DMS53 treated with DMSO at 0.1 percent for 48 hours (cell line): ENCODE results near the gene FIBCD1.

ENCODE experiments used
- DNase-seq: peaks from one replicate; lab custom pipeline; 2025; ENCODE audit not compliant: unreplicated experiment; lab: John Stamatoyannopoulos, UW

FIBCD1 gene

DNA sequence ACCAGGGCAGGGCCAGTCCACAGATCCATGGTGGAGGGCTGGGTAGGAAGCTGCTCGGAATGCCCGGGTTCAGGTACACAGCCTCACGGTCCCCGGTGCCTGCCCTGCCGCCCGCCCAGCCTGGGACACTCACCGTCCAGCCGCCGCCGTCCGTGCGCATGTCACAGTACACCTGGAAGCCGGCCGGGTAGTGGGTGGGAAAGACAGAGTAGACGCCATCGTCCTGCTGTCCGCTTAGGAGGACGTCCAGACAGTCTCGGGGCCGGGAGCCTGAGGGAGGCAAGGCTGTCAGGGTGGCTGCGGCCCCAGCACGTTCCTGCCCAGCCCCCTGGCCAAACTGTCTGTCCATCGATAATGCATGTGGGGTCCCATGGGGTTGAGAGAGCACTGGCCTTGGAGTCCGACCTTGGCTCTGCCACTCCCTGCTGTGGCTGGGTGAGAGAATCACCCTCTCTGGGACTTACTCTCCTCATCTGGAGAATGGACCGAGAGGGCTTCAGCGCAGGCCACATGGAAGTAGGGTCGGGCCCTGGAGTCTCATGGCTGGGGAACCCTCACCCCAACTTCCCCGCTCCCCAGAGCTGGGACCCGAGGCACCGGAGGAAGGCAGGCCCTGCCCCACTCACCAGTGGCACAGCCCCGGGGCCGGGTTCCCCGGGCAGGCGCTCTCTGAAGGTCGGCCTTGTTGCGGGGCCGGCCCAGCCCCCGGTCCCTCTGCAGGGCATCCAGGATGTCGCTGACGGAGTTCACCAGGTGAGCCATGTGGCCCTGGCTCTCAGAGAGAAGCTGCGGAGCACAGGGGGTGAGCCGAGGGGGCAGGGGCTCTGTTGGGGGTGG lies 15.2 kb downstream of the FIBCD1 start:
- DNase-seq, result no peak

DNA sequence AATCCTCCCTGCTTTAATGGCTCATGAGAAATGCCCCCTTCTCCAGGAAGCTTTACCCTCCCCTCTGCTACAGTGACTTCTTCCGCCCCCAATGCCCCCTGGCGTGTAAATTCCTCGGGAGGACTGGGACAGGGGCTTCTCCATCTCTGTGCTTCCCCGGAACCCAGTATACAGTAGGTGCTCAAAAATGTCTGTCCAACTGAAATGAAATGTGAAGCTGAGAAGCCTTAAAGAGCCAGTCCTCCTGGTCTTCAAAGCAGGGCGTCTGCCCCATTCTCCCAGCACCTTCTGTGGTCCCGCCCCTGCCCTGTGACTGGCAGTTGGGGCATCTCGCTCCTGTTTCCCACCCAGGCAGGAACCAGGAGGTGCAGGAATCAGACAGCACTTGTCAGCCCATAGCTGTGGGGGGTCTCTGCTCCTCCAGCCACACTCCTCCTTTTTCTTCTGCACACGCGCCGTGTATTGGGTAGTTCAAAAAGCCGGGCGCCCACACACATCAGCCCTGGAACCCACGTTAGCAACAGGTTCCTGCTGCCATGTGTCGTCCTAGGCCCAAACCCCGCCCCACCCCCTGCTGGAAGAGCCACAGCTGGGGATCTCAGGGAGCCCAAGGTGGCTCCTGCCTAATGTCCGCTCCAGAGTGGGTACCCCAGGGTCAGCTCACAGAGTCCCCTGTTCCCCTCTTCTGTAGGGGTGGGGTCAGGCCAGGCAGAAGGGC lies 16.0 kb downstream of the FIBCD1 start:
- DNase-seq, result no peak

DNA sequence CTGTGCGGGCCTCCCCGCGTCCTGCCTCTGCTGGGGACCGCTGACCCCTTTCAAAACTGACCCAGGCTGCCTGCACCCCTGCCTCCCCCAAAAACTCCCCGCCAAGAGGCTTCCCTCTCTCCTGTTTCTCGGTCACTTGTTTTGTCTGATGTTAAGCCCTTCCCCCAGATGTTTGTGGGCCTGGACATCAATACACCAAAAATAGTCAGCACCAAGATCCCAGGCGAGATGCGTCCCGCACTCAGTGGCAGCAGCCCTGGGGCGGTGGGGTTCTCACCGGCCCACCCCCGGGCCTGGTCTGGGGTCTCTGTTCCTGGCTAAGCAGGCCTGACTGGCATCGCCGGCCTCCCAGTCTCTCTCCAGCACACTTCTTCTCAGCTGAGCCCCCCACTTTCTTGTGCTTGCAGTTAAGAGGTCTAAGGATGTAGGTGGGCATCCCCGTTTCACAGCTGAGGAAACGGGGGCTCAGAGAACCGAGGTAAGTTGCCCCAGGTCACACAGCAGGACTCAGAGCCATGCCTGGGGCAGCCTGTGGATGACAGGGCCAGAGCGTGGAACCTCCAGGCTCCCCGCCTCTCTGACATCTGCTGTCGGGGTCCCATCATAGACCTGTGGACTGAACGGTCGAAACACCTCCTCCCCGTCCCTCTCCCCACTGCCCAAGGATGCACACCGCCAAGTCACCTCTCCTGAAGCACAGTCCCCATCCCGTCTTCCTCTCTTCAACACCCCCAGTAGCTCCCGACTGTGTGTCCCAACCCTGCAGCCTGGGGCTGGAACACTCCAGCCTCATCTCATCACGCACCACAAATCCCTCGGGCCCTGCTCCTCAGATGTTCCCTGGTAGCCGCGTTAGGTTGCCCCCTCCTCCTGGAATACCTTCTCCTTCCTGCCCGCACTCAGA lies 16.8 kb downstream of the FIBCD1 start:
- no peak for DNase-seq

DNA sequence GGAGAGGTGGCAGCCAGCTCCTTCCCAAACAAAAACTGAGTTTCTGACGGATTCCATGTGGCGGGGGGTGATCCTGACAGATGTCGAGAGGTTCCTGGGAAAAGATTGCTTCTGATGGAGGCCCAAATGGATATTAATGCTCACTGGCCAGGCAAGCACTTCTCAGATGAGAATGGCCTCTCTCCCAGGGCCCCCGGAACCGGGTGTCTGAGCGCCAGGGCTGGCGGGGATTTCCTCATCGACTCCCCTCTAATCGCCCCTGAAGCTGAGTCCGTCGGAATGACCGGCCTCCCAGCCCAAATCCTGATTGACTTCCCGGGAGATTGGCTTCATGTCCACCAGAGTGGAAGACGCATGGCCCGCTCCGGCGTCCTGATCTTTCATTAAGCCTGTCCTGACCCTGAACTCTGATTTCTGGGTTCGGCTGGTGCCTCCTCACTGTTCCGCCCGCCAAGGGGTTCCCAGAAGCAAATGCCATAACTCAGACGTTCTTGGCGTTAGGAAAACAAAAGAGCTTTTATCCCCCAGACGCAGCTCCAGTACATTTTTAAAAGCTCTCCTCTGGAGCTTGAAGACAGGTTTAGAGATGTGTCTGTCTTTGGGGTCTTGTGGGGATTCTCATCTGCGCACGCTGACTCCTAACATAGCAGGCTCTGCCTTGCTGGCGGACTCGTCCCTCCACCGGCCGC lies 17.6 kb downstream of the FIBCD1 start:
- DNase-seq, result no peak

GRCh38 chr9:130920762-130921299 lies 18.2 kb downstream of the FIBCD1 start:
- no peak for DNase-seq

DNA sequence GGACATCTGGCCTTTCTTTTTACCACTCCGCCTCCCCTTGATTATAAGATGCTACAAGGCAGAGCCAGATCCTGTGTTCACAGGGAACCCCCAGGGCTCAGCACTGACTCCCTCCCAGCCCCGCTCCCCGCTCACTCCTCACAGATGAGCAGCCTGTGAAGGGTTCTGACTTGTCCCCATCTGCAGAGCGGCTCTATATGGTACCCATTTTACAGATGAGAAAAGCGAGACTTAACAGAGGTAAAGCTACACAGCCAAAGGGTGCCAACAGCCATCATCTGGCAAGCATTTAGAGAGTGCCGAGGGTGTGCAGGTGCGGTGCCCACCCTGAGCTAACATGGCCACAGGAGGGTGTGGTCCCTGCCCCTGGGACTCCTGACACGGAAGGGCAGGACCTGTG lies 18.8 kb downstream of the FIBCD1 start:
- no peak for DNase-seq

DNA sequence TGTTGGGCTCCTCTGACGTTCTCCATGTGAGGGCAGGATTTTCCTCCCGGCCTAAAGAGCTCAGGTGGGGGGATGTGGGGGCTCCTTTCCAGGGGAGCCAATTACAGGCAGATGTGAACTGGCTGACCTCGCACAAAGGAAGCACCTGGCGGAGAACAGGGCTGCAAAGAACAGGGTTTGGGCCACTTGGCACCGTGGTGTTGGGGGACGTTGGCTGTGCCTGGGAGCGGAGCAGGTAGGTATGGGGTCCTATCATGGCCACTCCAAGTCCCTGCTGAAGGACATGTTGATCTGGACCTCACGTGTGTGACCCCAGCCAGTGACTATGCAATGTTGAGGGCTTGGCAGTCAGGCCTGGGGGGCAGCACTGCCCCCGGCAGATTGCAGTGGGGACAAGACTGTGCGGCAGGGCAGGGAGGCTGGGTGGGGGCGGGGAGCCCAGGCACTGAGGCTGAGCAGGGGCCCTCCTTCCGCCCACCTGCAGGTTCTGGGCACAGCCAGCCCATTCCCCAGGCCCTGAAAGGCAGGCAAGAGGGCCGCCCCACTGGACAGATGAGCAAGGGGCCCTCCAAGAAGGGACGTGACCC lies 19.4 kb downstream of the FIBCD1 start:
- DNase-seq, result no peak

GRCh38 chr9:130918826-130919558 lies 20.1 kb downstream of the FIBCD1 start:
- no peak for DNase-seq

- DNase-seq, result no peak
Observed at GRCh38 chr9:130918101-130918825, 20.8 kb downstream of the FIBCD1 start.

- no peak for DNase-seq
Observed at GRCh38 chr9:130917168-130917960, 21.7 kb downstream of the FIBCD1 start.

GRCh38 chr9:130915096-130915447 lies 24.0 kb downstream of the FIBCD1 start:
- no peak for DNase-seq

- no peak for DNase-seq
Observed at GRCh38 chr9:130914417-130915095, 24.5 kb downstream of the FIBCD1 start.

GRCh38 chr9:130913599-130914416 lies 25.2 kb downstream of the FIBCD1 start:
- no peak for DNase-seq

- DNase-seq, result peak; percentile 41
Observed at GRCh38 chr9:130912932-130913598, 26.0 kb downstream of the FIBCD1 start.

- DNase-seq, result no peak
Observed at GRCh38 chr9:130911254-130912049, 27.6 kb downstream of the FIBCD1 start.
